Fibroblast of gingiva (primary cell): ENCODE data around the gene STX12.
"Not testable (repeated sequence)": the region's sequence is repeated elsewhere in the genome, so short reads cannot be mapped to it uniquely, and the experiment has no call there.

Source experiments
- DNase-seq: peaks from one replicate; pipeline ENCODE4 v3.0.0-alpha.2; 2011; ENCODE audit warnings: low read depth

STX12 gene

DNA sequence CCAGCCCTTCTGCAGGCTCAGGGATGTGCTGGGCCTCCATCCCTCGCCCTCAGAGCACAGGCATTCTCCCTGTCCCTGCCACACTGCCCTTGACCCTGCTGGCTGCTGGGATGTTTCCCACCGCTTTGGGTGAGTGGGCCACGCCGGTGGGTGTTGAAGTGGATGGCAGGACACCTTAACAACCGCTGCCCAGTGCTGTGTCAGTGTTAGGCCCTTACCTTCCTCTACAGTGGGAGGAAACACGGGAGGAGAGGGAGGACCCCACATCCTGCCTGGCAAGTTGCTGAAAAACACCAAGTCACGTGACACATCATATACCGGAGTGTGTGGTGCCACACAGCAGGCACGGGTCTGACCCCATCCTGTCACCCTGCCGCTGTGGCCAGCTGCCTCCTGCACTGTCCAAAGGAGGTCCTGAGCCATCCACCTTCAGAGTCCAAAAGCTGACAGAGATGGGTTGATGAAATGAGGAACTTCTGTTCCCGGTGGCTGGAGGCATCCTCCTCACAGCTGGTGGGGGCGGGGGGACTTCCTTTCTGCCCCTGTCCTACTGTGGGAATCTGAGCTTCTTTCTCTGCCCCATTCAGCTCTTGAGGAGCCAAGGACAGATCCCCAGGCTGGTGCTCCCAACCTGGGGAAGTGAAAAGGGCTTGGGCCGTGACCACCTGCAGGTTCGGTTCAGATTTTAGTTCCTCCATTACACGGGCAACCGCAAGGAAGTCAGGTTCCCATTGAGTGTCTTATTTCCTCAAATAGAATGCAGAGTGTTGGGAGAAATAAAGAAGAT lies 96.1 kb downstream of the STX12 start:
- DNase-seq: no peak

DNA sequence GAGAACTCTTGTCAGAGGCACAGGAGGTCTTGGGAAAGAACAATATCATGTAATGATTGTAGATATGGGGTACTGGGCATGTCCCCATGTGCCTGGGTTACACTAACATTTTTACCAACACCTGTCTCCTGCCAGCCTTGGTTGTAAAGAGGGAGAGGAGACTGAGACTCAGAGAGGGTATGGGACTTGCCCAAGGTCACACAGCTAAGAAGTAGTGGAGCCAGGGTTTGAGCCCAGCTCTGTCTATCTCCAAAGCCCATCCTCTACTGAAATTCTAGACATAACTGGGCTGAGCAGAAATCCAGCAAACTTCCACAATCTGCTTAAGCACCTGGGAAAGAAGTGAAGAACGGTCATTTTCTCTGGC lies 96.7 kb downstream of the STX12 start:
- no peak for DNase-seq

DNA sequence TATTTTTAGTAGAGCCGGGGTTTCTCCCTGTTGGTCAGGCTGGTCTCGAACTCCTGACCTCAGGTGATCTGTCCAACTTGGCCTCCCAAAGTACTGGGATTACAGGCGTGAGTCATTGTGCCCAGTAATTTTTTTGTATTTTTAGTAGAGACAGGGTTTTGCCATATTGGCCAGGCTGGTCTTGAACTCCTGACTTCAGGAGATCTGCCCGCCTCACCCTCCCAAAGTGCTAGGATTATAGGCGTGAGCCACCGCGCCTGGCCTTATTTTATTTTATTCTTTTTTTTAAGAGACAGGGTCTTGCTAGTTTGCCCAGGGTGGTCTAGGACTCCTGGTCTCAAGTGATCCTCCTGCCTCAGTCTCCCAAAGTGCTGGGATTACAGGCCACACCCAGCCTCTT lies 98.1 kb downstream of the STX12 start:
- DNase-seq: not testable (repeated sequence)

- DNase-seq: peak; percentile 46
These were observed 99.2 kb downstream of the STX12 start, which contains the start of gene THEMIS2 for GRCh38 chr1:27872059-27872801. TSS of gene THEMIS2 (plus strand) at chr1:27872544. CDS start at chr1:27872572, 28 bp downstream.

- peak; percentile 17 for DNase-seq
These were observed 100.0 kb downstream of the STX12 start for GRCh38 chr1:27872802-27873551.

DNA sequence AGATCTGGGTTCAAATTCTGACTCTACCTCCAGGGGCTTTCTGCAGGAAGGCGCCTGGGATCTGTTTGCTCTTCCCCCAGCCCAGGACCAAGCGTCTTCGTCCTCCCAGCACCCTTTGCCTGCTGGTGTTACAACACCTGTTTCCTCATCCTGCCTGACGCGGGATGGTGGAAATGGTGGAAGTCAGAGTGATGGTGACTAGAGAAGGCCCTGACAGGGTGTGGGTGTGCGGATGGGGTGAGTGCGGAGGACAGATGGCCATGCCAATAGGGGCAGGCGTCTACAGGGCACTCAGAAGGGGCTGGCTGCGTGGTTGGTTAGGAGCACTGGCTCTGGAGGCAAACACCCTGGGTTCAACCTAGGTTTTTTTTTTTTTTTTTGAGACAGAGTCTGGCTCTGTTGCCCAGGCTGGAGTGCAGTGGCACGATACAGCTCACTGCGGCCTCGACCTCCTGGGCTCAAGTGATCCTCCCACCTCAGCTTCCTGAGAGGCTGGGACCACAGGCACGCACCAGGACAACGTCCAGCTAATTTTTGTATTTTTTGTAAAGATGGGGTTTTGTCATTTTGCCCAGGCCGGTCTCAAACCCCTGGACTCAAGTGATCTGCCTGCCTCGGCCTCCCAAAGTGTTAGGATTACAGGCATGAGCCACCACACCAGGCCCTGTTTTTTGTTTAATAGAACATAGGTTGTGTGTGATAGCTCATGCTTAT lies 100.8 kb downstream of the STX12 start:
- DNase-seq: no peak
